HG02798 (cell line): Measurements from ENCODE around the gene C19orf73.
"Not testable (repeated sequence)": the region's sequence is repeated elsewhere in the genome, so short reads cannot be mapped to it uniquely, and the experiment has no call there.

ENCODE experiments used
- ATAC-seq: cut with Tn5 transposase; IDR thresholded peaks from one replicate; pipeline ENCODE4 v1.9.1; 2021; ENCODE audit warnings: mild to moderate bottlenecking; ENCODE audit not compliant: unreplicated experiment, poor library complexity

C19orf73 gene

DNA sequence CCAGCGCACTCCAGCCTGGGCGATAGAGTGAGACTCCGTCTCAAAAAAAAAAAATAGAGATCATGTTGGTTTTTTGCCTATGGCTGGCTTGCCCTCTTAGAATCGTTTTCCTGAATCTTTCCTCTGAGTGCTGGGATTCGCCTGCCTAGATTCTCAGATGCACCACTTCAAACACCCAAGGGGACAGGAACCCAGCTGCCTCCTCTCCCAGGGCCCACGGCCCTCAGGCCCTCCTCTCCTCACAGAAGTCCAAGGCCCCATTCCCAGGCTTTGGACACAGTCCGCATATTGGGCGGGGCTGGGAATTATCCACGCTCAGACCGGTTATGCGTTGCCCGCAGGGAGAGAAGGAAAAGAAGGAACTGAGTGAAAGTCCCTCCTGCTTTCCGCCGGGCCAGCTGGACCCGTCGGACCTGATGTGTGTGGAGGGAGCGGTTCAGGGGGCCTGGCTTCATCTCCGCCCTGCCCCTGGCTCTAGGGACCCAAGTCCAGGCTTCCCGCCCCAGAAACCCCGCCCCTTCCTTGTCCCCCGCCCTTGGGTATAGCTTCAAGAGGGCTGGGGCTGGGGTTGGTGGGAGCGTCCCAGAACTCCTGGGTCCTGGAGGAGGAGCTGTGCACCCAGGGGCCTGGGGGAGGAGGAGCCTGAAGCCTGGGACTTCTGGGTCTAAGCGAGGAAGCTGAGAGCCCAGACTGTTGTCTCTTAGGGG is 6.2 kb upstream of the C19orf73 start:
- no peak for ATAC-seq

DNA sequence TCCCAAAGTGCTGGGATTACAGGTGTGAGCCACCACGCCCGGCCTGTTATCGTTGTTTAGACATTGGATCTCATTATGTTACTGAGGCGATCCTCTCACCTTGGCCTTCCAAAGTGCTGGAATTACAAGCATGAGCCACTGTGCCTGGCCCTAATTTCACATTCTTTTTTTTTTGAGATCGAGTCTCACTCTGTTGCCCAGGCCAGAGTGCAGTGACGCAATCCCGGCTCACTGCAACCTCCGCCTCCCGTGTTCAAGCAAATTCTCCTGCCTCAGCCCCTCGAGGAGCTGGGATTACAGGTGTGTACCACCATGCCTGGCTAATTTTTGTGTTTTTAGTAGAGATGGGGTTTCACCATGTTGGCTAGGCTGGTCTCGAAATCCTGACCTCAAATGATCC is 4.3 kb upstream of the C19orf73 start:
- ATAC-seq, result not testable (repeated sequence)

DNA sequence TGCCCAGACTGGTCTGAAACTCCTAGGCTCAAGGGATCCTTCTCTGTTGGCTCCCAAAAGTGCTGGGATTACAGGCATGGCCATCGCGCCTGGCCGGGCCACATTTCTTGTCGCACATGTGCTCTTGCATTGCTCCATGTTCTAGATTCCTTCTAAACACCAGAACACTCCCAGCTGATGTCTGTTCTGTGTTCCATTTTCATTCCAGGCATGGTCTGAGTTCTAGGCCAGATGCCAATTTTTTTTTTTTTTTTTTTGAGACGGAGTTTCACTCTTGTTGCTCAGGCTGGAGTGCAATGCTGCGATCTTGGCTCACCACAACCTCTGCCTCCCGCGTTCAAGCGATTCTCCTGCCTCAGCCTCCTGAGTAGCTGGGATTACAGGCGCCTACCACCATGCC is 2.9 kb upstream of the C19orf73 start:
- ATAC-seq, result not testable (repeated sequence)

DNA sequence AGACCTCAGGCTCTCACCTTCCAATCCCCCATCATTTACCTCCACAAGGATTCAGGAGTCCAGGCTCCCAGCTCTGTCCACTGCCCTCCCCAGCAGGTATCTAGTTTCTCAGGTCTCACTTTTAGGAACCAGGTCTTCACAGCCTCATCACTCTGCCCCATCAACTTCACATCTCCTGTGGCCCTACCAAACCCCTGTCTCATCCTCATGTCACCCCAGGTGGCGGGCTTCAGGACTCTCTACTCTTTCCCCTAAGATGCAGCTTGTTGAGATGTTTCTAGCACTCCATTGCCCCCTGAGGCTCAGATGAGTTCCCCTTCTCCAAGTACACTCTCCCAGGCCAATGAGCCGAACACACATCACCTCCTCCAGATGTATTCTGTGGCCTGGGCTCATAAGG is 1.9 kb upstream of the C19orf73 start:
- no peak for ATAC-seq

DNA sequence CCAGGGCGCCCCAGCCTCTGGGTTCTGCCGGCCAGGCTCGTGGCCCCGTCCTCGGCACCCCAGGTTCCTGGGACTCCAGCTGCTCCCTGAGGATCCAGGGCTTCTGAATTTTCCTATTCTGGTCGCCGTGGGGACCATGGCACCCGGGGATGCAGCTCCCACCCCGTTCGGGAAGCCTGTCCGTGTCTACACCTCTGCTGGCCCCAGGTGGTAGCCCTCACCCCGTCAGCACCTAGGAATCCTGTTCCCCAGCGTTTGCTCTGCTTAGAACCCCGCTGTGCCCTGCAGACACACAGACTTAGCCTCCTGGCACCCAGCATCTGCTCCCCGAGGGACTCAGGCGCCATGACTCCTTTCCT is 1.4 kb upstream of the C19orf73 start:
- ATAC-seq, result no peak

DNA sequence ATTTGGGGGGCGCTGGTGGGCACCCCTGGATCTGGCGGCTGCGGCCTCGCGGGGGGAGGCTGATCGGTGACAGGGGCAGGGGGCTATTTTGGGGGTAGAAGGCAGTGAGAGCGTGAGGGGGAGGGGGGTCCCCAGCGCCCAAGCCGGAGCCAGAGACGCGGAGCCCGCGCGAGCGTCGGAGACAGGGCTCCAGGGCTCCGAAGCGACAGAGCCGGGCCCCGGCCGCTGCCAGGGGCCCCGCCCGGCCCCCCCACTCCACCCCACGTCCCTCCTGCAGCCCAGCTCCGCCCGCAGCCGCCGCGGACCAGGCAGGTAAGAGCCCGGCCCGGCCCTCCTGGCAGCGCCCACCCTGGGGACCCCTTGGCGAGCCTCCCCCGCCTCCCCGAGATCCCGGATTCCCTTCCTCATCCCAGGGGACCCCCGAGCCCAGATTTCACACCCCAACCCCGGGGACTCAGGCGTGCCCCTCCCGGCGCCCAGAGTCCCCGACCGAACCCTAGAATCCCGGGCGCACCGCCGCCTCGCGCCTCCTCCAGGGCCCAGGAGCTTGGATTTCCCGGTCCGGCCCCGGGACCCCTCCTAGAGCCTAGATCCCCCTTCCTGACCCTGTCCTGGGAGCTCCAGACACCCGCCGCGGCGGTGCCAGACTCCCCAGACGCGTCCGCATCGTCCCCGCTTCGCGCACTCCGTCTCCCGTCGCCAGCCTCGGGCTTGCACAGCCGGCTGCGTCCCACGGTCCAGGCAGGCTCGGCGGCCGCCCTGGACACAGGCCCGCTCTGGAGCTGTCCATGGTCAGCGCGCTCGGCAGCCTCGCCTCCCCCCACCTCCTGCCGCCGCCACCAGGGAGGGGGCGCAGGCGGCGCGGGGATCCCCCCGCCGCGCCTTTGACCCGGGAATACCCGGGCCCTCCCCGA is 725 bp upstream of the C19orf73 start, which contains the start of gene PPFIA3:
TSS of gene PPFIA3 (plus strand) at position 134 of the 914 bp plus-strand sequence. CDS start 8,330 bp downstream, outside the sequence.
- ATAC-seq, result no peak

DNA sequence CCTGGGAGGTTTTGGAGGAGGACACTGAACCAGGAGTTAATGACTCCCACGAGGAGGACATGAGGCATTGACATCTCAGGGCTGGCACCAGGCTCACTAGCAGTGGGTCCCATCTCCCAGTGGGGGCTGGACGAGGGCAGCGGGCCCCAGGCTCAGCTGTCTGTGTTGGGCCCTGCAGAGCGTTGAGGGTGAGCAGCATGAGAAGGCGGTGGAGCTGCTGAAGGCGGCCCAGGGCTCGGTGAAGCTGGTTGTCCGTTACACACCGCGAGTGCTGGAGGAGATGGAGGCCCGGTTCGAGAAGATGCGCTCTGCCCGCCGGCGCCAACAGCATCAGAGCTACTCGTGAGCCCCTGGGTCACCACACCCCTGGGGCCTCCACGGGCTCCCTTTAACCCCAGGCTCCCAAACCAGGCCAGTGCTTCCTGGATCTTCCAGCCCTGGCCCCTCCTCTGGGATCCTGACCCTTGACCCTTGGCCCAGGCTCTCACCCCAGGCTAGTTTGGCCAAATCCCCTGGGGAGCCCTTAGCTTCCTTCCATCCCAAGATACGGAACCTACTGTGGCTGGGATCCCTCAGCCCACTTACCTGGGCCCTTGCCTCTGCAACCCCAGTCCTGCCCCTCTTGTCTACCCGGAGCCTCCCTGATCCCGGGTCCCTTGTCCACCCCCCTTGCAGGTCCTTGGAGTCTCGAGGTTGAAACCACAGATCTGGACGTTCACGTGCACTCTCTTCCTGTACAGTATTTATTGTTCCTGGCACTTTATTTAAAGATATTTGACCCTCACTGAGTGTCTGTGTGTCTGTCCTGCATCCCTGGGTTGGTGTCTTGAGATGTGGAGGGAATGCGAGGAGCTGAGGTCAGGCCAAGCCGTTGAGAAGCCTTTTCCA is 1.0 kb downstream of the C19orf73 start:
- ATAC-seq, result no peak

DNA sequence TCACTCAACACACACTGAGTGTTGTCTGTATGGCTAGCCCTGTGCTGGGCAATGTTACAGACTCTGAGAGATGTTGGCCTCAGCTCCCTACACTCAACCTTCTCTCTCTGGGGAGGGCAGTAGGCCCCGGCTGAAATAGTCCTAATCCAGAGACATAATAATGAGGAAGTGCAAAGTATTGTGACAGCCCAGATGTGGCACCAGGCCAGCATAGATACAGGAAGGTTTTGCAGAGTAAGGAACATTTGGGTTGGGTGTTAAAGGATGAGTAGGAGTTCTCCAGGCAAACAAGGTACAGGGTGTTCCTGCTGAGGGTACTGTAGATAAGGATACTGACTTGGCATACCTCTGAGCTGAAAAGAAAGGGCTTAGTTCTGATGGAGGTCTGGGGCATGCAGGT is 2.4 kb downstream of the C19orf73 start:
- no peak for ATAC-seq

DNA sequence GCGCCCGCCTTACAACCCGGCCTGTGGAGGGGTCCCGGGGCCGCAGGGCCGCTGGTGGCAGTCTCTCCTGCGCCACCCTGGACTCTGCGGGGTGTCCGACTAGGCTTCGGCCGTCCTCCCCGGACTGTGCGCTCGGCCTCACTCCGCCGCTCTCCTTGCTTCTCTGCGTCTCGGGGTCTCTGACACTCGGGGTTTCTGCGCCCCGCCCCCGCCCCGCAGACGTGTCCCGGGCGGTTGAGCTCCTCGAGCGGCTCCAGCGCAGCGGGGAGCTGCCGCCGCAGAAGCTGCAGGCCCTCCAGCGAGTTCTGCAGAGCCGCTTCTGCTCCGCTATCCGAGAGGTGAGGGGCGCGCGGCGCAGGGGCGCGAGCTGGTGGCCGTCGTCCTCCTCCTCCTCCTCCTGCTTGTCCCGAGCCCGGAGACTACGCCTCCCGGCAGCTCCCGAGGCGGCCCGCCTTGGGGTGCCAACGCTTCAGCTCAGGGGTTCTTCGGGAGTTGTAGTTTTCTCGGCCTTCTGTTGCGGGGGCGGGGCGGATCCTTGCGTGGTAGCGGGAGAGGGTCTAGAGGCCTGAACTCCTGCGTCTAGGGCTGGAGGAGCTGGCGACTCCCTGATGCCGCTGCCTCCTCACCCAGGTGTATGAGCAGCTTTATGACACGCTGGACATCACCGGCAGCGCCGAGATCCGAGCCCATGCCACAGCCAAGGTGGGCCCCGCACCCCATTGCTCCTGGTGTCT is 4.1 kb downstream of the C19orf73 start:
- ATAC-seq, result no peak

DNA sequence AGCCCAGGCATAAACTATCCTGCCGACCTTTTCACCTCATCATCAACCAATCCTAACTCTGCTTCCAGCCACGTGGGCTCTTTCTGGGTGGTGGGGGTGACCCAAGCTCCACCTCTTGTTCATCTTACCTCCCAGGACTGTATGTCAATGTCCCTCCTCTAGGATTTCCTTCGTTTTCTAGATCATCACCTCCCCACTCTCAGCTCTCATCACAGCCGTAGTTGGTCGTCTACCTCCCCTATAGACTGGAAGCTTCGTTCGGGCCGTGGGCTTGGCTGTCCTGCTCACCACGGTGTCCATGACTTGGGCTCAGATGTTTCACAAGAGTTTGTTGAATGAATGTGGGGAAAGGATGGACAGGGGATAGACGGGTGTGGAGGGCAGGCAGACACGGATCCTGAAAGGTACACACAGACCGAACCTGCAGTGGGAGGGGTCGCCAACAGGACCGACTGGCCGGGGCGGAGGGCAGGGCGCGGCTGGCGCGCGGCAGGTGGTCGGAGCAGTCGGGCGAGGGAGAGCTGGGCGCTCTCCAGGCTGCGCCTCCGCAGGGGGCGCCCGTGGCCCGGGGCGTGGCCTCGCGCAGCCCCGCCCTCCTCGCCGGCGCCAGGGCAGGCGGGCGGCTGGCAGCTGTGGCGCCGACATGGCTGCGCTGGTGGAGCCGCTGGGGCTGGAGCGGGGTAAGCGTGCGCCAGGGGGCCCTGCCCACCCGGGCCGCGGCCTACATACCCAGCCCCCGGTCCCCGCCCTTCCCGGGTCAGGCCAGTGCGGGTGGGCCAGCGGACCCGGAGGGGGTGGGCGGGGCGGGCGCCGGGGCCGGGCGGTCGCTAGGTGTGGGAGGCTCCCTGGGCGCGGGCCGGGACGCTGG is 4.9 kb downstream of the C19orf73 start, which contains the start of gene LIN7B:
TSS of gene LIN7B (plus strand) at position 609 of the 868 bp plus-strand sequence. CDS start at position 644, 35 bp downstream.
- peak; percentile 56 for ATAC-seq

DNA sequence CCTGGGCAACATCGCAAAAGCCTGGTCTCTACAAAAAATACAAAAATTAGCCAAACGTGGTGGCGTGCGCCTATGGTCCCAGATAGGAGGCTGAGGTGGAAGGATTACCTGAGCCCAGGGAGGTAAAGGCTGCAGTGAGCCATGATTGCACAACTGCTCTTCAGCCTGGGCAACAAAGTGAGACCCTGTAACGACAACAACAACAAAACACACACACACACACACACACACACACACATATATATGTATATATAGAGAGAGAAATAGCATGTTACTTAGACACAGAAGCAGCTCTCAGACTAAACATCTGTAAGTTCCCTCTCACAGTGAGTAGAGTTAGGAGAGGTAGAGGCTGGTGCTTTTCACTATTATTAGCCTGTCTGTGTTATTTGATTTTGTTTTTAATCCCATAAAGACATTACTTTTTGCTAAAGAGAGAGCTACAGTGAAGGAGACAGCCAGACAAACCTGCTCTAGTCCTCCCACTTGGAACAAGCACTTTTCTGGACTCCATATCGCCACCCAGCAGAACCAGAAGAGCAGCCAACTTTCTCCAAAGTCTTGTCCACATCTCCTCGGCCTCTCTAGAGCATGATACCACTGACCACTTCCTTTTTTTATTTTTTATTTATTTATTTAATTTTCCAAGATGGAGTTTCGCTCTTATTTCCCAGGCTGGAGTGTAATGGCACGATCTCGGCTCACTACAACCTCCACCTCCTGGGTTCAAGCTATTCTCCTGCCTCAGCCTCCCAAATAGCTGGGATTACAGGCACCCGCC is 7.5 kb downstream of the C19orf73 start:
- ATAC-seq, result no peak

DNA sequence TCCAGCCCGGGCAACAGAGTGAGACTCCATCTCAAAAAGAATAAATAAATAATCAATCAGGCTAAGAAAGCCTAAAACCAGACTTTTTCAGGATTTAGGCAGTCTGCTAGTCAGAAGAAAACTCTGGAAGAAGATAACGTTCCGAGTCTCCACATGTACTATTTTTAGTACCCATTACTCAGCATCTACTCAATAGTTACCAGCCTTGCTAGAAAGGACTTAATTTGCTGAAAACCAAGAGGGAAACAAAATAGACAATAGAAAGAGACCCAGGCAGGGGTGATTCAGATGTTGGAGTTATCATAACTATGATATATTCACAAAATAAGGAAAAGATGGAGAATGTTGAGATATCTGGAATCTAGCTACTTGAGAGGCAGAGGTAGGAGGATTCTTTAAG is 8.4 kb downstream of the C19orf73 start:
- ATAC-seq, result no peak

DNA sequence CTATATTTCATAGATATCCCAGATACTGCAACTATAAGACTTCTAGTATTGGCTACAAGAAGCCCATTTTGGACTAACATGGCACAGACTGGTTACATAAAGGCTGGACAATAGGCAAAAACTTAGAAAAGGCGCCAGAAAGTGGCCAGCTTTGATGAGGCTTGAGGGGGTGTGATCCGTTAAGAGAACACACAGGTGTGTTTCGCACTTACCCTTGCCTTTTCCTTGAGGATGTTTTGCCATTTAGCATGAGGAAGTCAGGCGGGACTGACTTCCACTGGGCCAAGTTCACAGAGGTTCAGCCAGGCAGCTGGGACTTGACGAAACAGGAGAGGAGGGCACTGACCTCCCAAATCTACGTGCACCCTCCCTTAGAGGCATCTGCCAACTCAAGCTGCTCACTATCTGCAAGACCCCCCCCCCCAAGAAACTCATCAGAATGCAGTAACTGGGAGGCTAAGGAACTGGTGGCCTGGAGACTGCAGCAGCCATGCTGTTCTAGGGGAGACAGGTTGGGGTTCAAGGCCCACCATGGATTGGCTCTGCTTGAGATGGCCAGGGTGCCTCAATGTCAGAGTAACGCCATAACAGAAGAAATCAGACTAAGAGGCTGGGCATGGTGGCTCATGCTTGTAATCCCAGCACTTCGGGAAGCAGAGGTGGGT is 9.2 kb downstream of the C19orf73 start:
- no peak for ATAC-seq

DNA sequence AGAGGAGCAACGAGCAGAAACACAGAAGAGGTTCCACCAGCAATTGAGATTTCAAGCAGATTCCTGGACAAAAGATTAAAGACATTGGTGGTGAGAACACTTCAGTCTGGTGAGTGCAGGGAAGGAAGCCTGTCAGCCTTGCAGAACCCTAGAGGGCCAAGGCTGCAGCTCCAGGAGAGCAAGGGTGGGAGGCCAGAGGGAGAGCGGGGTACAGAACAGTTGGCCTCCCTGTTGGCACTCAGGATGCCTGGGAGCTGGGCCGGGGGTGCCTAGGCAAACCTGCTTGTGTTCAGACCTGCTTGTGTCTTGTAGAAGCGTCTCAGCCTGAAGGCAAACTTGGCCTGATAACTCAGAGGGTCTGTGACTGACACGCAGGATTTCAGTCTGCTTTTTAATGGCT is 9.9 kb downstream of the C19orf73 start:
- no peak for ATAC-seq

DNA sequence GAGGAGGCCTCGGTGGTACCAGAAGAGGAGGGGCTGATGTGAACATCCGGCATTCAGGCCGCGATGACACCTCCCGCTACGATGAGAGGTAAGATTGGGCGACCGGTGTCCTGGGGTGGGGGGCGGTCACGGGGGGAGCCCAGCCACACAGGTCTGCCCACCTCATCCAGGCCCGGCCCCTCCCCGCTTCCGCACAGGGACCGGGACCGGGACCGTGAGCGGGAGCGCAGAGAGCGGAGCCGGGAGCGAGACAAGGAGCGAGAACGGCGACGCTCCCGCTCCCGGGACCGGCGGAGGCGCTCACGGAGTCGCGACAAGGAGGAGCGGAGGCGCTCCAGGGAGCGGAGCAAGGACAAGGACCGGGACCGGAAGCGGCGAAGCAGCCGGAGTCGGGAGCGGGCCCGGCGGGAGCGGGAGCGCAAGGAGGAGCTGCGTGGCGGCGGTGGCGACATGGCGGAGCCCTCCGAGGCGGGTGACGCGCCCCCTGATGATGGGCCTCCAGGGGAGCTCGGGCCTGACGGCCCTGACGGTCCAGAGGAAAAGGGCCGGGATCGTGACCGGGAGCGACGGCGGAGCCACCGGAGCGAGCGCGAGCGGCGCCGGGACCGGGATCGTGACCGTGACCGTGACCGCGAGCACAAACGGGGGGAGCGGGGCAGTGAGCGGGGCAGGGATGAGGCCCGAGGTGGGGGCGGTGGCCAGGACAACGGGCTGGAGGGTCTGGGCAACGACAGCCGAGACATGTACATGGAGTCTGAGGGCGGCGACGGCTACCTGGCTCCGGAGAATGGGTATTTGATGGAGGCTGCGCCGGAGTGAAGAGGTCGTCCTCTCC is 11.1 kb downstream of the C19orf73 start:
- ATAC-seq, result no peak

DNA sequence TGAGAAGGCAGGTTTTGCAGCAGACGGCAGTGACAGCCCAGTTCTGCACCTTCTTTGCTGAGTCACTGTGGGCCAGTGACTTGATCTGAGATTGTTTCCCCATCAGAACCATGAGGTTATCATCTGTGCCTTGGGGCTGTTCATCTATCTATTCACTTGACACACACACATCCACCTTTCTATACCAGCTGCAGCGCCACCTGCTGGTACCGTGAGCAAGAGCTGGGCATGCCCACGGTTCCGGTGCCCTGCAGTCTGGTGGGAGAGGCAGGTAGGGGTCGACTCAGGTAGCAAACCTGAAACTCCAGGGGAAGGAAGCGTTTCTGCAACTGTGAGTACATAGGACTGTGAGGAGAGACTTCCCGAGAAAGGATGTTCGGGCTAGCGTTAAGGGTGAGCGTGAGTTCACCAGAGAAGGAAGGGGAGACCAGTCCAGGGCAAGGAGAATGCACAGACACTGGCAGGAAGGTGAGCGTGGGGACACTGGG is 12.3 kb downstream of the C19orf73 start:
- ATAC-seq, result no peak
